GM21447 (cell line): ENCODE results near the gene LRPPRC.

ENCODE experiments used
- ATAC-seq: cut with Tn5 transposase; IDR thresholded peaks from one replicate; pipeline ENCODE4 v1.9.1; 2021; ENCODE audit not compliant: unreplicated experiment

Gene LRPPRC

DNA sequence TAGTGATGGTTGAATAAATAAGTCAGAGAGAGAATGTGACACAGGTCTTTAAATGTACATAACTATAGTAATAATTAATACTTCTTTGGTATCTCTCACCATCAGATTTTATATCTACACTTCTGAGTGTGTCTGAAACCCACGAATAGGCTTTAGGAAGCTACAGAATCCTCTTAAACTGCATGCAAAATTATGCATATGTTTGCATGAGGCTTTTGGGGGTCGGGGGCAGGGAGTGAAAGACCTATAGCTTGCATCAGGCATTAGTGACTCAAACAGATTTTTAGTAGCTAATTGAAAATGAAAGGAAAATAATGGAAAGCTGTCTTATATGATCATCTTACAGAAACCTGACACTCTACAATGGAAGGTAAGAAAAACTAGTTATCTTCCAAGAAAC, 14.9 kb downstream of the LRPPRC start:
- ATAC-seq, result no peak

DNA sequence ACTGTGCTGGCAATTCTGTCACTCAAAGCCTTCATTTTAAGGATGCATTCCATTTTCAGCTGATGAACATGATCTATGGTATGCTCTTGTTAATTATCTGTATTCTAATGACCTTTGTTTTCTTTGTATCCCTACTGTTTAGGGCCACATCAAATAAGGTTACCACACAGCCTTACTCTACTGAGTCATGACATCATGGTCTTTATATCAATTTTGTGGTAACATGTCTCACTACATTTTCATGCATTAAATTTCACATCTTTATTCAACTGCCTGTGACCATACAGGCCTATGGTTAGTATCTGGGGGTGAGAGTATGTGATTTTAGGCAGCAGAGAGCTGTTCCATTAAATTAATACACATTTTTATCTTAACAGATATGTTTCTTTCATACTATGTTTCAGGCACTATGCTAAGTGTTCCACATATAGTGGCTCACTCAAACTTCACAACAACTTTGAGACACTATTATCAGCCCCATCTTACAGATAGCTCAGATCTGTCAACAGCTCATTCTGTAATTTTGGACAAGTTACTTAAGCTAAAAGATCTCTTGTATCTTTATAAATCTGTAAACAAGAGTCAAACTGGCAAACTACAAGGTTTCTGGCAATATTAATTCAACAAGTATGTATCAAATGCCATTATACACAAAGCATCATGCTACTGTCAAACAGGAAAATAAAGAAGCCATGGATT, 18.0 kb downstream of the LRPPRC start:
- ATAC-seq, result no peak

DNA sequence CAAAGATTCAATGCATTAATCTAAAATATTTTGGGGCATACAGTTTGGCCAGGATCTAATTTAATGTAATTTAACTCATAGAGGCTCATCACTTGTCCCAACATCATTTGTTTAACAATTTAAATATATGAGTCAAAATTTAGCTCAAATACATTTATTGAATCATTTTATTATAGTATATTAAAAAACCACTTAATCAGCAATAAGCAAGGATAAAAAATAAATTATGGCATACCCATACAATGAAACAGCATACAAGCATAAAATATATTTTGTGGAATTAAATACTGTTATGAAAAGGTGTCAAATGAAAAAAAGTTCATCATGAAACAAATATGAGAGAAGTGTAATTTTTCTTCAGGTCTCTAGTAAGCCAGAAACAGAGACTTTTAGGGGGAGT, 34.9 kb downstream of the LRPPRC start:
- ATAC-seq, result no peak

DNA sequence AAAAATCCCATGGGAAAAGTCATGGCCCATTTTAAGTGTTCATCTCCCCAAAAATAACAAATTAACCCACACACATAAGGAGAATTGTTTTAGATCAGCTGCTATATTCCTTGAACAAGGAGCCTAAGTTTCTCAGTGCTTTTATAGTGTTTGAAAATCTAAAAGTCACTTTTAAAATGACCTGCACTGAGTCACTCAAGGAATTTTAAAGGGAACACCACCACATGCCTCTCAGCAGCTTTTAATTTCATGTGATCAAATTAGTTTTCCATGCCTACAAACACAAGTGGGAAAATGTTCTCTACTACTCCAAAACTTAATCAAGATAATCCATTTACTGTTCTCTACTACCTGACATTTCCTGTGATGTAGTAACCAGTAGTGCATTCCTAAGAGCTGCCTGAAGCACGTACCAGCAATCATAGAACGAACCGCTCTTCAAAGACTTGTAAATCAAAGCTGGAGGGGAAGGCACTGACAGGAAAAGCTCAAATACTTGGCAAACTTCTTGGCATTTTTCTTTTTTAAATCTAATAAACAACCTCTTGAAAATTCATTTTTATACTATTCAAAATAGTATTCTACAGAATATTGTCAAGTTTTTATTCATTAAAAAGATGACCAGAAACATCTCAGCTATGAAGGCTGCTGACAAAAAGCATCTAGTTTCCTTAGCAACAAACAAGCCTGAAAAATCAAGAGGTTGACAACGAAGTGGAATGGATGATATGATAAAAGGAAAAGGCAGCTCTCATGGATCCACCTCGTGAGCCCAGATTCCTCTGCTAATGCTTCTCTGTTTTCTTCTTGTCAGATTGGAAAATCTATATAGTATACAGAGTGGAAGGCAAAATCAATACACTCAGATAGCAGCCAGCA, 37.2 kb downstream of the LRPPRC start:
- ATAC-seq, result no peak

DNA sequence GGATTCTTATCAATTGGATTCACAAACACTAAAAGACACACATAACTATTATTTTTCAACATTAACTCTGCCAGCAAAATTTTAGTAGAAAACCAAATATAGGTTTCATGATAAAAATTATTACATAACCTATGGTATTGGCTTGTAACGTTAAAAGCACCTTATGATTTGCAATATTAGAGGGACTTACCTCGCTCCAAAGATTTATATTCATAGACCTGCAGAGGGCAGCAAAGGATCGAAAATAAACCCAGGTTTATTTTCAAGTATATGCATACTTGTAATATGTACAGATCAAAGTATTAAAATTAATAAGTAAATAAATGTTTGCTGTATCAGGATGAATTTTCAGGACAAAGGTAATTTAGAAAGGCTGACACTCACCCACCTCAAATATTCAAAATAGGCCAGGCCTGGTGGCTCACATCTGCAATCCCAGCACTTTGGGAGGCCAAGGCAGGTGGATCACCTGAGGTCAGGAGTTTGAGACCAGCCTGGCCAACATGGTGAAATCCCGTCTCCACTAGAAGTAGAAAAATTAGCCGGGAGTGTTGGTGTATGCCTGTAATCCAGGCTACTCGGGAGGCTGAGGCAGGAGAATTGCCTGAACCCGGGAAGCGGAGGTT, 45.3 kb downstream of the LRPPRC start:
- ATAC-seq, result no peak

DNA sequence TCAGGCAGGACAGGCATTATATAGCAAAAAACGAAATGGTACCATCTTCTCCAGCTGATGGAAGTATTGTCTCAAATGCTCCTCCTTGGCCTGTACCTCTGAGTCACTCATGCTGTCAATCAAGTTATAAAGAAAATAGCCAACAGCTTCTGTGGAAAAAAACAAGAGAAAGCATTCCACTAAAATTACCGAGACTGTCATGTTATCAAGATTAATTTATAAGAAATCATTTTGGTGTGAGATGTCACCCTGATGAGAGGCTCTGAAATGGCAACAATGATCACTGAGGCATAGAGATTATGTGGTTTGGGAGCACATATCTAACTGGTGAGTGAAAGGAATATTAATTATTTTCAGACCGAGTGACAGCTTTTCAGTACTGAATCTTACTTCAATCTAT, 47.4 kb downstream of the LRPPRC start:
- ATAC-seq, result no peak

DNA sequence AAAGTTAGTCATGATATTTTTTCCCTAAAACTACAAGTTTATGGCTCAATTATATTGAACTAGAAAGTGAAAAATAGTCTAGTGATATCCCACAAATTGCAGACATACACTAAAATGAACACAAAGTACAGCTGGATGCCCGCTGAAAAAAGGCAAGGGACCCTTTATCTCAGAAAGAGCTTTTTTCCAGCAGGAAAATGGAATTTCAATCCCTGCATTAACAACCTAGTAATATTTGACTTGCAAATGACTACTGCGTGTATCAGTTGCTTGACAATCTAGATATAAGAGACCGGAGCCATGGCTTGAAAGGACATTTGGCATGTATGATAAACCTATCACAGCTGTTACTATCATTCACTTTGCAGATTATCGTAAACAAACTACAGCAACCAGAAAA, 49.1 kb downstream of the LRPPRC start:
- no peak for ATAC-seq

DNA sequence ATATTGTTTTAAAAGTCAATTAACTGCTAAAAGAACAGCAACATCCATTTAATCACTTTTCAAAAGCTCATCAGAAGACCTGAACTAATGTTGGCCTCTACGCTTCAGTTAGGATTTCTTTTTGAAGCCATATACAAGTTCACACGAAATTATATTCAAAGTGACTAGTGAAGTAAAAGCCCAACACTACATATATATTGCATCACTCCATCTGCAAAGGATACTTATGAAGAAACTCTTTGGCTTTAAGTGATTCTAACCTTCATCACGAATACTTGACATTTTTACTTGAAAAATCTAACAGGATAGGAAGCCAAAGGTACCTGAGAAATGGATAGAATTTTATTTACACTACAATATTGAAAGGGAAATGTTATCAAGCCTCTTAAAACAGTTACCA, 50.4 kb downstream of the LRPPRC start:
- no peak for ATAC-seq

DNA sequence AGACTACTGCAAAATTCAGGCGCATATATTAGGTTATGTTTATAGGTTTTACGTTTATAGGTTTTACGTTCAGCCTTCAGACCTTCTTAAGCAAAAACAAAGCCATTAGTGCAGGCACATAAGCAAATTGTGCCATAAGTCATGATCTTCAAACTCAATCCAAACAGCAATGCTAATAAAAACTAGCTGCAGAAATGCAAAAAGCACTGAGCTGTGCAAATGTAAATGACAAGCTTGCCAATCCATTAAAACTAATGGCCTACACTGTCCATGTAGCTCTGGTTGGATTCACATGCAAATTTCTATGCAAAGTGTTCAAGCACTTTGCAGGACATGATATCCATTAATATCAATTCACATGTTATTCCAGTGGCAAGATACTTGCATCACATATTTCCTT, 50.9 kb downstream of the LRPPRC start:
- ATAC-seq, result no peak

DNA sequence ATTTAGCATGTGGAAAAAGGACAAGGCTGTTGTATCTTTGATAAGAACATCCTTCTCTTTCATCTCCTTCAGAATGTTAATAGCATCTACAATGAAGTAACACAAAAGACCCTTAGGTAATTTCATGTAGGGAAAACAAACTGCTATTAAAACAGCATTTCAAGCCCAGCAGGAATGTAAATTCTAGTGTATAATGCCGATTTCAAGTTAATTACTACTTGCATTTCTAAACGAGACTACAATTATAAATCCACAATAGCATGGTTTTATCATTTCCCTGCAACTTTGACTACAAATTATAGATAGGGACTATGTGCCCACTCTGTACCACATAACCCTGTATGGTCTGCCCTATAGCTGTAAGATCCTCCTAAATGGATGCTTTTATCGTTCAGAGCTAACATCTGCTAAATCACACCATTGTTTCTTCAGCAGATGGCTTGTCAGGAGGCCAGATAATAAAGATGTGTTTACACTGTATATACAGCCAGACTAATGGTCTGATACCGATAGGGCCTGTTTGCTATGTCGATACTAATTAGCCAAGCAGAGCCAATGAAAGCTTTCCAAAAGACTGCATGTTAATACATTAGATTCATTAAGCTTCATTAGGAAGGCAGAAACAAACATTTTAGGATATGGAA, 51.9 kb downstream of the LRPPRC start:
- ATAC-seq, result no peak

DNA sequence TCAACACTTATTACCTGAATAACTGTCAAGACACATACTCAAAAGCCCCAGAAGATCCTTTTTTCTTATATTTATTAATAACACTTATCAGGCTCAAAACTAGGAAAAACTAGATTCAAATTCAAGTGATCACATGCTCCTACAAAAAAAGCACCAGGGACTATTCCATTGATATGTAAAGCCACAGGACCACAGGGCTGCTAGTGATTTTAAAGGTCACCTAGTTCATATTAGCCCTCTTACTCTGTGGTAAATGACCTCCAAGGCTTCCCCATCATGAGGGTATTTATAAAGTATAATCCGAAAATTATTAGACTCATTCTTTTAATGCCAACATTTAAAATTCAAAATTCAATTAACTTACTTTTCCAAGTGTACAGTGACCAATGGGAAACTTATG, 52.5 kb downstream of the LRPPRC start:
- no peak for ATAC-seq

DNA sequence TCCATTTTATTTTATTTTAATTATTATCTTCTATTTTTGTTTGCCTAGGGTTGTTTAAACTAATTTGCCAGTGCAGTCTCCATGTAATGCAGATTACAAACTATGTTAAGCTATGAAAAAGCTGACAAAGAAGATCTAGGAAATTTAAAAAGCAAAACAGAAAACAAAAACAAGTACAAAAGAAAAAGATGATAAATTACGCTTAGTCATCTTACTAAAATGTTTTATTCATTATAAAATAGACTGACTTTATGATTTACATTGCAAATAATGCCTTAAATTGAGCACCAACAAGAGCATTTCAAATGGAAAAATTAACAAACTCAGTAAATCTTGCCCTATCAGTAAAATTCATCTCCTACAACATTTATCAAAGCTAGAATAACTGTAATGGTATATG, 52.9 kb downstream of the LRPPRC start:
- ATAC-seq, result no peak

DNA sequence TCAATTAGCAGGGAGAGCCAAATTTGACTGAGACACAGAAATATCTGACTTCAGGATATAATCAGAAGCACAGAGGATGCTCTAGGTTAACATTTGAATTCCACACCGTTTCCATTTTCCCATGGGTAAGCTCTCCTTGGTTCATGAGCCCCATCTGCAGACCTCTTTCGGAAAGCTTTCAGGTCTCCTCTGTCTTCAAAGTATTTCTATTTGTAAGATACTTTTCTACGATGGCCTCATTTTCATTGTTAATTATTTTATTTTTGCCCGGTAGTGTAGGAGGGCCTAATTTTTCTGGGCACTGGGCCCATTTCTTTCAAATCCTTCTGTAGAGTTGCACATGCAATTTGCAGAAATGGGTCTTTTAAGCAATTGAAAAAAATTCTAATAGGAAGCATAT, 53.8 kb downstream of the LRPPRC start:
- ATAC-seq, result no peak

DNA sequence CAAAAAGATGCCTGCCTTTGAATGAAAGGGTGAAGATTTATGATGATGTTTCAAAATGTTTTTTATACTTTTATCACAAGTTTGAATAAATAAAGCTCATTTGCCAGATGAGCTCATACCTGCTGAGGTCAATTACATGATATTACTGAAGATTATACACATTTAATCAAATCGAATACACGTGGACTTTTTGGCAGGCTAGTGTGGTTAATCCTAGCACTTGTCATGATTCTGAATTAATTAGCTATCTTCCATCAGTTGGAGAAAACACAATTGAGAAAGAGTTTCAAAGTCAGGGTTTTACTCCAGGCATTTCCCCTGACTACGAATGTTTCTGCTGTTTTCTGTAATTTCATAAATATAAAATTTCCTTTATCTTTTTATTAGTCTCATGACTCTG, 54.4 kb downstream of the LRPPRC start:
- ATAC-seq, result no peak

DNA sequence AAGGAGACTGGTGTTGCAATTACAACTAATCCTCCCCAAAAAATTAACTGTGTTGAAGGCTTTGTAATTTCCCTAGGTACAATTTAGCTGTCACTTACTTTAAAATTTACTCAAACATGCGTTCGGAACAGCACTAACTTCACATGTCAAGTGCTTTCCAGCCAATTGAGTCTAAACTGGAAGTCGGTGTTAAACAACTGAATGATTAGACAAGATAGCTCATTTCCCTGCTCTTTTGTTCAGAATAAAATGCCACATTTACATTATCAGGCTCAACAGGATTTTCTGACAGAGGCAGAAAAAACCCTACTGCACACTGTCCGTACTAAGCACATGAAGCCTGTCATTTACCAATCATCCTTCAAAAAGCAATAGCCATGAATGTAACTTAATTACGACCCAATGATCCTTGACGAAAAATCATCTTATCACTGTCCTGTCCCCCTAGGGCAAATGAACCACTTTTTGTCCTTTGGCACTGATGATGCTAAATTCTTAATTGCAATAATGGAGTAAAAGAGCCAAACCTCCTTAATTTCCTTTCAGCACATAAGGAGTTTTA, 56.0 kb downstream of the LRPPRC start:
- no peak for ATAC-seq

DNA sequence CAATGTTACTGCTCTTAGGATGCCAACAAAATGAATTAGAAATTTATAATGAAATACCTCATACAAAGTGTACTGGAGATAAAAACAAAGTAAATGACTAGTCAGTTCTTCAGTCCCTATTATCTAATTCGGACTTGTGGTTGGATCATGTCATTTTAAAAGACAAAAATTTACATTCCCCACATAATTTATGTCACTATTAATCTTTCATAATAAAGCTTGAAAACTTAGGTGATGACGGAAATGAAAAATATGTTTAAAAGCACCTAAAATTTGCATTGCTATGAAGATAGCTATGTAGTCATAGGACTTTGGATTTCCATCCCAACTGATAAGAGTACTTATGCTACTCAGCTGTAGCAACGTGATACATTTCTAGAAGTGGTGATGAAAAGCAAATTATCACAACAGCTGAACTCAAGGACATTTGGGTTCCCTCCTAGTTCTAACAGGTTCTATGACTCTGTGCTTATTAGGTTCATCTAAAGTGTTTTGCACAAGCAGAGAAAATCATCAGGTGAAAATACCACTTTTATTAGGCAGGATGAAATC, 58.4 kb downstream of the LRPPRC start:
- ATAC-seq, result no peak

DNA sequence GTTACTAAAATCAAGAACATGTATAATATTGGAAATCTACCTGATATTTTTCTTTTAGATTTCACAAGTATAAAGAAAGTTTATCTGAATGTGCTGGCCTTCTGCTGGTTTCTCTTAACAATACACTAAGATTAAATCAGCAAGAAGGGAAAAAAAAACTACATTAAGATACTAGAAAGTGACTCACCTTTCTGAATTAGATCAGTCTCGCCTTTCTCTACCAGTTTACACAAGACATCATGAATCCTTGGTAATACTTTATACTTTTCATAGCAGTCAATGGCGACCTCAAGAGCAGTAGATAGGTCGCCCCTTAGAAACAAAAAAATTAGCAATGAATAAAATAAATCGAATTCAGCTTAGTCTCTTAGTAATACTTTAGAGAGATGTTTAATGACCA, 61.2 kb downstream of the LRPPRC start:
- no peak for ATAC-seq

DNA sequence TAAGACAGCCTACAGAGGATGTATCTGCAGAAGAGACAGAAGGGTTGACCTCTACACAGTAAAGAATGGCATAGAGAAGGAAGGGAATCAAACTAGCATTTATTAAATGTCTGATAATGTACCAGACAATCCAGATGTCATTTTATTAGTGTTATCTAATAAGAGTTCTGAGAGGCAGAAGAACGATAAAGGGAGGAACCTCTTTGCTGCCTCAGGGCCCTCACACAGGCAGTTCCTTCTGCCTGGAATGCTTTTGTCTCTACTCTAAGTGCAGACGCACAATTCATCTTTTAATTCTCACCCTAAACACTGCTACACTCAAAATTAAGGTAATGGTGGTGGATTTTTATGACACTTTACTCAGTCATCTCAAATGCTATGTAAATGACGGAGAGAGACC, 64.5 kb downstream of the LRPPRC start:
- ATAC-seq, result no peak

DNA sequence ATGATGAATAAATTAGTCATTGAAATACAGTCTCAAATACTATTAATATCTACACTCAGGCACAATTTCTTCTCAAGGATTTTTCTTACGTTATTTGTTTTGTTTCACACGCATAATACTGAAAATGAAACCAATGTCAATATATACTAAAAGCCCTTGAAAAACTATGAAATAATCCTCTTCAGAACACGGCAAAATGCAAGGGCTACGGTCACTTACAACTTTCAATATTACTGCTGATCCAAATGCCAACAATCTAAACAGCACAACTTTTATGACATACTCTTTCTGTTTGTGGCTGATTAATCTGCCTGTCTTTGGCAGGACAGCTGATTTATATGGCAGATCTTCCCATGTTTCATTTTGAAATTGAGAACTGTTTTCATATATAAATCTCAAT, 68.3 kb downstream of the LRPPRC start:
- no peak for ATAC-seq

DNA sequence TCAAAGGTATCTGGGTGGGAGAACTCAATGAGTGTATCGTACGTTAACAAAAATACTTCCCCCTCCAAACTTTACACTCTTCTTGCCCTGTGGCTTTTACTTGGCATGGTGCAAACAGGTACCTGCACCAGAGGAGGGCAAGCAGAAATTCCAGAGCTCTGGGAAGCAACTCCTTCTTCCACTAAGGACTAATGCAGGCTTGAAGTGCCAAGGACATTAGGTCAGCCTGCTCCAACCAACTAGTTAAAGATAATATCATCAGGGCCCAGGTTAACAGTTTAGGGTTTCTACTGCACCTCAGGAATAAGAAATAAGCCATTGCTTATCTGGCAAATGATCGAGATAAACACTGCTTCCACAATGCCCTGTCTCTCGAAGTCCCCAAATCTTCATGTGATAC, 70.4 kb downstream of the LRPPRC start:
- ATAC-seq, result no peak

DNA sequence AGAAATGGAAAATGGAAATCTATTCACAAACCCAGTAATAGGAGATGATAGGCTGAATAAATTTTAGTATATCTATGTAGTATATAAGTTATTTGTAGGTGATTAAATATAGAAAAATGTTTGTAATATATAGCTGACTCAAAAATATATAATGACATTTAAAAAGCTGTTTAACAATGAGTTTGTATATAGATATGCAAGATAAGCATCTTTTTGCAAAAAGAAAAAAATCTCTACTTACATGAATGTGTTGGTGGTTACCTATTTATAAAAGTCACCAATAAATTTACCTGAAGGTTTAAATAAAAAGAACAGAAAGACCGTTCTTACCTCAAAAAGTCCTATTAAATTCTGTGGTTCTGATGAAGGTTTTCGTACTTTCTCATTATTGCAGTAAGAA, 71.3 kb downstream of the LRPPRC start:
- no peak for ATAC-seq
